HL-60 (cell line): ENCODE measurements around the gene GAMT.

Source experiments
- GABPA ChIP-seq: IDR thresholded peaks from 2 replicates; pipeline ENCODE4 v1.6.1; 2012; ENCODE audit warnings: low read depth
- POLR2AphosphoS5 ChIP-seq: IDR thresholded peaks from 2 replicates; pipeline ENCODE4 v1.6.1; 2012; ENCODE audit warnings: low read depth
- TF ChIP-seq, protein P1 (sequence below): IDR thresholded peaks from one replicate; pipeline ENCODE4 v1.5.1; 2011; ENCODE audit warnings: low read length, control low read depth, inconsistent platforms; ENCODE audit not compliant: insufficient read depth
- TF ChIP-seq, protein P2 (sequence below): IDR thresholded peaks from 2 replicates; pipeline ENCODE4 v1.6.1; 2012; ENCODE audit warnings: low read depth; ENCODE audit not compliant: insufficient replicate concordance

DNA sequence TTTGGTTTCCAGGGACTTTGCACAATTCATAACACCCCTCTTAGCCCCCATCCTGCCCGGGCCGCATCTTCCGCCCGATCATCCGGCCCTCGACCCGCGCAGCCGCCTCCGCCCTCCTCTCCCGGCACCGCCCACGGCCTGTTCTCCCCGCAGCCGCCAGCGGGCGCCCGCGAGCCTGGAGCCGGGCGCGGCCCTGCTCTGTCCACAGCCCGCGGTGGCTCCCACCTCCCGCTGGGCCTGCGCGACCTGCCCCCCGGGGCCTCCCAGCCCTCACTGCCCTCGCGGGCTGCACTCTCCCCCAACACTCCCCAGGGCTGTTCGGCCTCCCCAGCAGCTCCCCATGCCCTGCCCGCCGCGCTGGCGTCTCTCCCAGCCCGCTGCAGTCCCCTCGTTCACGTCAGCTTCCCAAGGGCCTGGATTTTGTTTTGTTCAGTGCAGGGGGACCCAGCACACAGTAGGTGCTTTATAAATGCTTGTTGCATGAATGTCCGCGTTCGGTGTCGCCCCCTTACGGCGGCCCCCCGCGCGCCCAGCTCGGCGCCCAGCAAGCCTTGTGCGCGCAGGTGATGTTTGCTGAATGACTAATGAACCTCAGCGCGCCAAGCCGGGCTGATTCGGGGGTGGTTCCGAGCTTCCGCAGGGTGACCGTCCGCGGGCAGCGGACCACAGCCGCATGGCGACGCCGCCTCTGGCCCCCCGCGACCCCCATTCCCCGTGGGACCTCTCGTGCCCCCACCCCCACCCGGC, 44.0 kb upstream of the GAMT start:
- TF ChIP-seq, protein P1, sequence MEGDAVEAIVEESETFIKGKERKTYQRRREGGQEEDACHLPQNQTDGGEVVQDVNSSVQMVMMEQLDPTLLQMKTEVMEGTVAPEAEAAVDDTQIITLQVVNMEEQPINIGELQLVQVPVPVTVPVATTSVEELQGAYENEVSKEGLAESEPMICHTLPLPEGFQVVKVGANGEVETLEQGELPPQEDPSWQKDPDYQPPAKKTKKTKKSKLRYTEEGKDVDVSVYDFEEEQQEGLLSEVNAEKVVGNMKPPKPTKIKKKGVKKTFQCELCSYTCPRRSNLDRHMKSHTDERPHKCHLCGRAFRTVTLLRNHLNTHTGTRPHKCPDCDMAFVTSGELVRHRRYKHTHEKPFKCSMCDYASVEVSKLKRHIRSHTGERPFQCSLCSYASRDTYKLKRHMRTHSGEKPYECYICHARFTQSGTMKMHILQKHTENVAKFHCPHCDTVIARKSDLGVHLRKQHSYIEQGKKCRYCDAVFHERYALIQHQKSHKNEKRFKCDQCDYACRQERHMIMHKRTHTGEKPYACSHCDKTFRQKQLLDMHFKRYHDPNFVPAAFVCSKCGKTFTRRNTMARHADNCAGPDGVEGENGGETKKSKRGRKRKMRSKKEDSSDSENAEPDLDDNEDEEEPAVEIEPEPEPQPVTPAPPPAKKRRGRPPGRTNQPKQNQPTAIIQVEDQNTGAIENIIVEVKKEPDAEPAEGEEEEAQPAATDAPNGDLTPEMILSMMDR: peak; percentile 41
- TF ChIP-seq, protein P2, sequence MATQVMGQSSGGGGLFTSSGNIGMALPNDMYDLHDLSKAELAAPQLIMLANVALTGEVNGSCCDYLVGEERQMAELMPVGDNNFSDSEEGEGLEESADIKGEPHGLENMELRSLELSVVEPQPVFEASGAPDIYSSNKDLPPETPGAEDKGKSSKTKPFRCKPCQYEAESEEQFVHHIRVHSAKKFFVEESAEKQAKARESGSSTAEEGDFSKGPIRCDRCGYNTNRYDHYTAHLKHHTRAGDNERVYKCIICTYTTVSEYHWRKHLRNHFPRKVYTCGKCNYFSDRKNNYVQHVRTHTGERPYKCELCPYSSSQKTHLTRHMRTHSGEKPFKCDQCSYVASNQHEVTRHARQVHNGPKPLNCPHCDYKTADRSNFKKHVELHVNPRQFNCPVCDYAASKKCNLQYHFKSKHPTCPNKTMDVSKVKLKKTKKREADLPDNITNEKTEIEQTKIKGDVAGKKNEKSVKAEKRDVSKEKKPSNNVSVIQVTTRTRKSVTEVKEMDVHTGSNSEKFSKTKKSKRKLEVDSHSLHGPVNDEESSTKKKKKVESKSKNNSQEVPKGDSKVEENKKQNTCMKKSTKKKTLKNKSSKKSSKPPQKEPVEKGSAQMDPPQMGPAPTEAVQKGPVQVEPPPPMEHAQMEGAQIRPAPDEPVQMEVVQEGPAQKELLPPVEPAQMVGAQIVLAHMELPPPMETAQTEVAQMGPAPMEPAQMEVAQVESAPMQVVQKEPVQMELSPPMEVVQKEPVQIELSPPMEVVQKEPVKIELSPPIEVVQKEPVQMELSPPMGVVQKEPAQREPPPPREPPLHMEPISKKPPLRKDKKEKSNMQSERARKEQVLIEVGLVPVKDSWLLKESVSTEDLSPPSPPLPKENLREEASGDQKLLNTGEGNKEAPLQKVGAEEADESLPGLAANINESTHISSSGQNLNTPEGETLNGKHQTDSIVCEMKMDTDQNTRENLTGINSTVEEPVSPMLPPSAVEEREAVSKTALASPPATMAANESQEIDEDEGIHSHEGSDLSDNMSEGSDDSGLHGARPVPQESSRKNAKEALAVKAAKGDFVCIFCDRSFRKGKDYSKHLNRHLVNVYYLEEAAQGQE: no peak
- TF ChIP-seq GABPA (no peak), POLR2AphosphoS5 (no peak)
